ENCODE measurements around the gene GRIN2C. TPM values are rescaled to one million over a fixed set of nuclear protein-coding genes. Genes with fewer than 3 reads are reported as not detected.

GRIN2C gene
- total RNA-seq, 1 experiment from 2014 or later = not detected

DNA sequence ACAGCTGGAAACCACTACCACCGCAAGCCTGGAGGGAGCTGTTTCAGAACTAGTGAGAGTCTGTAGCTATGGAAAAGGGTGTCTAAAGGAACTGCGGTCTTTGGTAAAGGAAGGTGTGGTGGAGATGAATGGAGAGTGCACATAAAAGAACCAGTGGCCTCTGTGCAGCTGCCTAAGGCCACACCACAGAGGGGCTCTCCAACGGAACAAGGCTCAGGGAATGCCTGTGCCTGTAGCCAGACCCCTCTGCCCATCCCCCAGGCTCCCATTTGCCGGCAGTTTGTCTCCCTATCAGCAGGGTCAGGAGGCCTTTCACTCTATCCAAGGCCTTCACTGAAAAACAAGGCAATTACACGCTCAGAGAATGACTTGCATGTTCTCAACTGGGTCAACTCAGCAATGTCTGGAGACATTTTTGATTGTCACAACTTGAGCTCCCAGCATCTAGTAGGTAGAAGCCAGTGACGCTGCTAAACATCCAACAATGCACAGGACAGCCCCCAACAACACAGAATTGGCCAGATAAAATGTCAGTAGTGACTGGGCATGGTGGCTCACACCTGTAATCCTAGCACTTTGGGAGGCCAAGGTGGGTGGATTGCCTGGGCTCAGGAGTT is 16.4 kb upstream of the GRIN2C start:
- H3K4me1 Mint-ChIP-seq (ENCODE audit: low read depth, unreplicated experiment) = peaks cover 46% of the 10 kb centered on the region
- DNase-seq = no peak
- peaks cover 2% of the 10 kb centered on the region for H3K27me3 Mint-ChIP-seq (ENCODE audit: unreplicated experiment)
- intact Hi-C loops (cut with micrococcal nuclease; ENCODE audit: unreplicated experiment) = no loop called here
- H3K27ac Mint-ChIP-seq (ENCODE audit: unreplicated experiment) = no peak overlapping the region
- no peak overlapping the region for H3K4me3 Mint-ChIP-seq (ENCODE audit: low read depth, unreplicated experiment)
- CTCF ChIA-PET = no interaction called here
- TF ChIP-seq, protein P1, sequence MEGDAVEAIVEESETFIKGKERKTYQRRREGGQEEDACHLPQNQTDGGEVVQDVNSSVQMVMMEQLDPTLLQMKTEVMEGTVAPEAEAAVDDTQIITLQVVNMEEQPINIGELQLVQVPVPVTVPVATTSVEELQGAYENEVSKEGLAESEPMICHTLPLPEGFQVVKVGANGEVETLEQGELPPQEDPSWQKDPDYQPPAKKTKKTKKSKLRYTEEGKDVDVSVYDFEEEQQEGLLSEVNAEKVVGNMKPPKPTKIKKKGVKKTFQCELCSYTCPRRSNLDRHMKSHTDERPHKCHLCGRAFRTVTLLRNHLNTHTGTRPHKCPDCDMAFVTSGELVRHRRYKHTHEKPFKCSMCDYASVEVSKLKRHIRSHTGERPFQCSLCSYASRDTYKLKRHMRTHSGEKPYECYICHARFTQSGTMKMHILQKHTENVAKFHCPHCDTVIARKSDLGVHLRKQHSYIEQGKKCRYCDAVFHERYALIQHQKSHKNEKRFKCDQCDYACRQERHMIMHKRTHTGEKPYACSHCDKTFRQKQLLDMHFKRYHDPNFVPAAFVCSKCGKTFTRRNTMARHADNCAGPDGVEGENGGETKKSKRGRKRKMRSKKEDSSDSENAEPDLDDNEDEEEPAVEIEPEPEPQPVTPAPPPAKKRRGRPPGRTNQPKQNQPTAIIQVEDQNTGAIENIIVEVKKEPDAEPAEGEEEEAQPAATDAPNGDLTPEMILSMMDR (IDR thresholded peaks at IDR 0.05; ENCODE audit: unreplicated experiment) = no peak
- H3K9me3 Mint-ChIP-seq (ENCODE audit: low read depth, unreplicated experiment) = no peaks in the 10 kb centered on the region
- H3K36me3 Mint-ChIP-seq (ENCODE audit: insufficient read depth, unreplicated experiment) = peaks cover 23% of the 10 kb centered on the region
- no TSS peak for BruUV-seq (replicated peaks)

DNA sequence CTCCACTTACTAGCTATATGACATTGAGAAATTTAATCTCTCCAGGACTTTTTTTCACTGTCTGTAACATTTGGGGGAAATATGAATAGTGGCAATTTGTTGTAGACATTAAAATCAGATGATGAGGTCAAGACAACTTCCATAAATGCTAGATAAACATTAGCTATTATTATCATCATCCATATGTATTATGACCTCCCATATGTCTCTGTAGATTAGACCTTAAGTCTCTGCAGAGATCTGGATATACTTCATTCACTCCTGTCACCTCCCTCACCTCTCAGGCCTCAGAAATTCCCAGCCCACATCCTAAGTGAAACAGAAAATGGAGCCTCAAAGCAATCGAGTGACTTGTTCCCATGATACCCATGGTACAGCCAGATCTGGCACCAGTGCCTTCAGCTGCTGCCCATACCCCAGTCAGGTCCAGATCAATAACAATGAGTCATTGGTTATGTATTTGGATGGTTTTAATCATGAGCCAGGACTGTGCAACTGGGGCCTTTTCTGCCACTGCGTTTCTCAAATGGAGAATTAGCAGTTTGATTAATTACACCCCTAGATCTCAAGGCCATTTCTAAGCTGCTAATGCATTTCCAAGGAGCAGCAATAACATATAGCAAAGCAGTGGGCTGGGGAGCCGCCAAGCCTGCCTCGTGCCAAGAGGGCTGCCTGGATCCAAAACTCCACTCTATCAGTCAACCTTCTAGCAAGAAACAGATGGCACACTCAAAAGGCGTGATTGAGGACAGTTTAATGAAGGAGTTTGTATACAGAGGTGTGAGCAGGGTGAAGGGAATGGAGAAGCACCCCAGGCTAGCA is 15.7 kb upstream of the GRIN2C start:
- intact Hi-C loops (cut with micrococcal nuclease; ENCODE audit: unreplicated experiment) = no loop called here
- Mint-ChIP-seq H3K27me3 (ENCODE audit: unreplicated experiment) (no peaks in the 10 kb centered on the region), H3K9me3 (ENCODE audit: low read depth, unreplicated experiment) (no peaks in the 10 kb centered on the region), H3K27ac (ENCODE audit: unreplicated experiment) (no peak overlapping the region), H3K36me3 (ENCODE audit: insufficient read depth, unreplicated experiment) (peaks cover 23% of the 10 kb centered on the region), H3K4me1 (ENCODE audit: low read depth, unreplicated experiment) (peaks cover 46% of the 10 kb centered on the region), H3K4me3 (ENCODE audit: low read depth, unreplicated experiment) (no peak overlapping the region)
- DNase-seq = peak; percentile 32
- TF ChIP-seq, protein P1 (IDR thresholded peaks at IDR 0.05; ENCODE audit: unreplicated experiment) = no peak
- CTCF ChIA-PET = interaction anchor here (0.6 kb wide), 1 partner anchor 43 kb away, joined by 3 read pairs; no protein-coding TSS in a partner anchor
- BruUV-seq (replicated peaks) = no TSS peak

DNA sequence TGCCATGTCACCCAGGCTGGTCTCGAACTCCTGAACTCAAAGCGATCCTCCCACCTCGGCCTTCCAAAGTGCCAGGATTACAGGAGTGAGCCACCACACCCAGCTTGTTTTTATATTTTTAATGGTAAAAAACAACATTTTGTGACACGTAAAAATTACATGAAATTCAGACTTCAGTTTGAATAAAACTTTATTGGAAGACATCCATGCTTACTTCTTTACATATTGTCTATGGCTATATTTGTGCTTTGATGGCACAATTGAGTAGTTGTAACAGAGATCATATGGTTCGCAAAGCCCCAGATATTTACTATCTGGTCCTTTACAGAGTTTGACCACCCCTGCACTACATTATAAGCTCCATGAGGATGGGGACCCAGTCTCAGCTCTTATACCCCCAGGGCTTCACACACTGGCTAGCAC is 14.9 kb upstream of the GRIN2C start:
- no peak overlapping the region for H3K27ac Mint-ChIP-seq (ENCODE audit: unreplicated experiment)
- DNase-seq = no peak
- peaks cover 23% of the 10 kb centered on the region for H3K36me3 Mint-ChIP-seq (ENCODE audit: insufficient read depth, unreplicated experiment)
- H3K4me1 Mint-ChIP-seq (ENCODE audit: low read depth, unreplicated experiment) = peaks cover 41% of the 10 kb centered on the region
- BruUV-seq (replicated peaks) = no TSS peak
- H3K4me3 Mint-ChIP-seq (ENCODE audit: low read depth, unreplicated experiment) = no peak overlapping the region
- H3K9me3 Mint-ChIP-seq (ENCODE audit: low read depth, unreplicated experiment) = no peaks in the 10 kb centered on the region
- intact Hi-C loops (cut with micrococcal nuclease; ENCODE audit: unreplicated experiment) = no loop called here
- H3K27me3 Mint-ChIP-seq (ENCODE audit: unreplicated experiment) = no peaks in the 10 kb centered on the region
- TF ChIP-seq, protein P1 (IDR thresholded peaks at IDR 0.05; ENCODE audit: unreplicated experiment) = no peak
- CTCF ChIA-PET = interaction anchor here (0.6 kb wide), 1 partner anchor 44 kb away, joined by 3 read pairs; no protein-coding TSS in a partner anchor

DNA sequence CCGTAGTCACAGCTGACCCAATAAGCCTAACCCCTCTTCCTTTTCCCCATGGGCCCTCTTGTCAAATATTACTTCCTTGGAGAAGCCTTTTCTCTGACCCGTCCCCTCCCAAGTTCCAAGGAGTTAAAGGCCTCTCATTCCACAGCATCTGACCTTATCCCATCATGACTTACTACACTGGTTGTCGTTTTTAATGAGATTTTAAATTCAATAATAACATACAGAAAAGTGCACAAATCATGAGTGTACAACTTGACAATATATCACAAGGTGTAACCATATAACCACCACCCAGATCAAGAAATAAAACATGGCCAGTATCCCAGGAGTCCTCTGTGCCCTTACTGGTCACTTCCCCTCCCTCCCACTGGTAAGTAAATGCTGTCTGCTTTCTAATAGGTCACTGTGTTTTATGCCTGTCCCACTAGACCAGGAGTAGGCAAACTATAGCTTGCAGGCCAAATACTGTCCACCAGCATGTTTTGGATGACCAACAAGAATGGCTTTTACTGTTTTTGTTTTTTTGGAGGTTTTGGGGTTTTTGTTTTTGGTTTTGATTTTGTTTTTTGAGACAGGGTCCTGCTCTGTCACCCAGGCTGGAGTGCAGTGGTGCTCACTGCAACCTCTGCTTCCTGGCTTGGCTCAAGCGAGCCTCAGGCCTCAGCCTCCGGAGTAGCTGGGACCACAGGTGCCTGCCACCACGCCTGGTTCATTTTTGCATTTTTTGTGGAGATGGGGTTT is 14.4 kb upstream of the GRIN2C start:
- Mint-ChIP-seq H3K4me3 (ENCODE audit: low read depth, unreplicated experiment) (peak overlapping the region; percentile 92), H3K27me3 (ENCODE audit: unreplicated experiment) (no peaks in the 10 kb centered on the region), H3K9me3 (ENCODE audit: low read depth, unreplicated experiment) (no peaks in the 10 kb centered on the region), H3K4me1 (ENCODE audit: low read depth, unreplicated experiment) (peaks cover 37% of the 10 kb centered on the region), H3K36me3 (ENCODE audit: insufficient read depth, unreplicated experiment) (peaks cover 23% of the 10 kb centered on the region), H3K27ac (ENCODE audit: unreplicated experiment) (peak overlapping the region; percentile 98)
- no peak for DNase-seq
- CTCF ChIA-PET = interaction anchor here (1.1 to 1.5 kb wide), 6 partner anchors 11 to 161 kb away, joined by 3 to 16 read pairs (median 6); partner anchors contain the start of gene NAT9
- intact Hi-C loops (cut with micrococcal nuclease; ENCODE audit: unreplicated experiment) = no loop called here
- TF ChIP-seq, protein P1 (IDR thresholded peaks at IDR 0.05; ENCODE audit: unreplicated experiment) = no peak
- no TSS peak for BruUV-seq (replicated peaks)
